COLO668 (cell line): Measurements from ENCODE around the gene SRGAP2.
"Not testable (repeated sequence)": the region's sequence is repeated elsewhere in the genome, so short reads cannot be mapped to it uniquely, and the experiment has no call there.

Source experiments
- DNase-seq: peaks from one replicate; lab custom pipeline; 2025; ENCODE audit not compliant: unreplicated experiment; lab: John Stamatoyannopoulos, UW

The SRGAP2 gene

GRCh38 chr1:206246129-206246886, 43.0 kb downstream of the SRGAP2 start:
- DNase-seq = not testable (repeated sequence)

GRCh38 chr1:206250953-206251681, 47.8 kb downstream of the SRGAP2 start:
- not testable (repeated sequence) for DNase-seq

GRCh38 chr1:206252680-206253335, 49.5 kb downstream of the SRGAP2 start:
- not testable (repeated sequence) for DNase-seq
